Stimulated activated CD4-positive, alpha-beta T cell treated with anti-CD3 and anti-CD28 coated beads, Interleukin-1b, Interleukin-23, amount 100 ng/mL, for 24 hours (primary cell): ENCODE results near the gene CFAP74.
A peak's percentile ranks its signal among the peaks of the same experiment; 100 is the strongest.

Experiments used
- DNase-seq, 4 experiments: peaks; one replicate each; pipeline ENCODE4 v3.0.0-alpha.2; 2020; ENCODE audit warnings: low read depth in 4 of 4, low spot score in 1 of 4

Gene CFAP74

DNA sequence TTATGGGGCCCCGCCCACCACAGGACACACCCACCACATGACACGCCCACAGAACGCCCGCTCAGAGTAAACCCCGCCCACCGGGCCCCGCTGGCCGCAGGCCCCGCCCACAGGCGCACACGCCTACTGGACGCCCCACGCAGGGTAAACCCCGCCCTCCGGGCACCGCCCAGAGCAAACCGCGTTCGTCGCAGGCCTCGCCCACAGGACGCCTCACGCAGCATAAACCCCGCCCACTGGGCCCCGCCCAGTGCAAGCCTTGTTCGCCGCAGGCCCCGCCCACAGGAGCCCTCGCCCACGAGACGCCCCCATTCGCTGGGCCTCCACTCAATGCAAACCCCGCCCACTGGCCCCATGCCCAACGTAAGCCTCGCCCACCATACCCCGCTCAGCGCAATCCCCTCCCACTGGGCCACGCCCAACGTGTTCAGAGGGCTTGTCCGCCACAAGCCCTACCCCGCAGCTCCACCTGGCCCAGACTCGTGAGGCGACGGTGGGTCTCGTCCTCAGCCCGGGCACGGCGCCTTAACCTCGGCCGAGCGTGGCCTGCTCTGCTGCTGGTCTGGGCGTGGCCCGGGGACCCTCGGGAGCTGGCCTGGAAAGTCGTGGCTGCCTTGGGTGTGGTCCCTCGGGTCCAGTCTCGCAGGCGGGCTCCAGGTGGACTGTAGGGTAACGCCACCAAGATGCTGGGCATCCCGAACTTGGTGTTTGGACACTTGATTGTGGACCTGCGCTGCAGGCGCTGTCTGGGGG, 84.1 kb downstream of the CFAP74 start:
- DNase-seq: peak; percentile 92 to 99 (median 98)

- peak in 2 of 4 experiments; percentile 16 to 22 for DNase-seq
Measured at GRCh38 chr1:1918901-1919303, 84.7 kb downstream of the CFAP74 start, which contains the start of gene TMEM52. Gene TMEM52, minus strand, starts transcription at chr1:1919279. Its CDS starts 14 bp downstream, at chr1:1919265.

- no peak for DNase-seq
Measured at GRCh38 chr1:1917995-1918900, 85.3 kb downstream of the CFAP74 start.

DNA sequence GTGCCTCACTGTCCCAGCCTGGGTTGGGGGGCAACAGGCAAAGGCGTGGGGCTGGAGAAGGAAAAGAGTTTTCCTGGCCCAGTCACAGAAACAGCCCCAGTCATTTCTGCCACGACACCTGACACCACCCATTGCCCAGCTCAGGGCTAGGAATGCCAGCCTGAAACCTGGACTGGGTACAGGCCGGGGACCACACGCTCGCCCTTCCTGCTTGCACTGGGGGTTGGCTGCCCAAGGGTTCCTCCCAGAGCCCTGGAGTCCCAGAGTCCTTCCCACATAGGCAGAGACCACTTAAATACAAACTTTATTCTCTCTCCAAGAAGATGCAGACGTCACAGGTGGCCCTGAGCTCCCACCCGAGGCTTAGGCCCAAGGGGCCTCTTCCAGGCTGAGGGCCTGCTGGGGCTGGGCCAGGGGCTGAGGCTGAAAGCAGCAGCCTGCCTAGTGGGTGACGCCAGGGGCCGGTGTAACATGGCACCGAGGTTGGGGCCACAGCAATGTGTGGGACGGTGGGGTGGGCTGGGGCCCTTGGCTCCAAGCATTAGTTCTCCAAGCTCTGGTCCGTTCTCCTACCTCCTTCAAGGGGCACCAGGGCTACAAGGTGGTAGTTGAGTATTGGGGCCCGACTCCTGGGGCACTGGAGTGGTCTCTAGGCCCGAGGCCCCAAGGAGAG, 86.1 kb downstream of the CFAP74 start:
- no peak for DNase-seq

DNA sequence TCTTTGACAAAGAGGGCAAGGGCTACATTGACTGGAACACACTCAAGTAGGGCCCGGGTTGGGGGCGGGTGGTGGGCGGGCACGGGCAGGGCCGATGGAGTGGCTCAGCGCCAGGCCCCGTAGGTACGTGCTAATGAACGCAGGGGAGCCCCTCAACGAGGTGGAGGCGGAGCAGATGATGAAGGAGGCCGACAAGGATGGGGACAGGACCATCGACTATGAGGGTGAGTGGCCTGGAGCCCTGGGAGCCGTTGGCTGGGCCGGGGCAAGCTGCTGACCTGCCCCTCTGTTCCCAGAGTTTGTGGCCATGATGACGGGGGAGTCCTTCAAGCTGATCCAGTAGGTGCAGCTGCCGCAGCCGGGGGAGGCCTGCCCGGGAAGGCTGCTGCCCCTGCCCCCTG, 86.7 kb downstream of the CFAP74 start:
- DNase-seq: no peak

DNA sequence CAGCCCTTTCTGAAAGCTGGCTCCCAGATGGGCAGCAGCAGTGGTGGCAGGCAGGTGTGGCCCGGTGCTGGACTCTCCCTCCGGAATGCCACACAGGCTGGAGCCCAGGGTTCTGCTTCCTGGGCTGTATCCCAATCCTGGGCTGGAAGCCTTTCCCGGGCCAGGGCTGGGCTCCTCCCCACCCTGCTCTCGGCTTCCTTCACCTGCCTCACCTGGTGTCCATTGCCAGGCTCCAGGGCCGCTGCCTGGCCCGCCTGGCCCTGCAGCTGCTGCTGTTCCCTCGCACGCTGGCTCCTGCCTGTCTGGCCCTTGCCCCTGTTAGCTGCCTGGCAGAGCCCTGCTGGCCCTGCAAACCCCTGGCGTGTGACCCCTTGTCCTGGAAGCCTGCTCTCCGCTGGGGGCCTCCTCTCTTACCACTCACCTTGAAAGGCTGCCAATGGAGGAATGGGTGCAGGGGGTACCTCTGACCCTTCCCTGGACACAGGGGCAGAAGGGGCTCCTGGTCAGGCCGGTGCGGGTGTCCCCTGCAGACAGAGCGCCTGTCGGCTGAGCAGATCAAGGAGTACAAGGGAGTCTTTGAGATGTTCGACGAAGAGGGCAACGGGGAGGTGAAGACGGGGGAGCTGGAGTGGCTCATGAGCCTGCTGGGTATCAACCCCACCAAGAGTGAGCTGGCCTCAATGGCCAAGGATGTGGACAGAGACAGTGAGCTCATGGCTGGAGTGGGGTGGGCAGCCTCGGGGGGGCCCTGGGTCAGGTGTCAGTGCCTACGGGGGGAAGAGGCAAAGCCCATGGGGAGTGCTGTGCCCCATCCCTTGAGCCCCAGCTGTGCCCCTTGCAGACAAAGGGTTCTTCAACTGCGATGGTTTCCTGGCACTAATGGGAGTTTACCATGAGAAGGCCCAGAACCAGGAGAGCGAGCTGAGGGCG, 87.4 kb downstream of the CFAP74 start:
- no peak for DNase-seq

- DNase-seq: no peak
Measured at GRCh38 chr1:1914971-1915692, 88.5 kb downstream of the CFAP74 start, which contains the start of gene CALML6. Gene CALML6, plus strand, starts transcription at chr1:1915260. Its CDS starts 21 bp downstream, at chr1:1915281.

DNA sequence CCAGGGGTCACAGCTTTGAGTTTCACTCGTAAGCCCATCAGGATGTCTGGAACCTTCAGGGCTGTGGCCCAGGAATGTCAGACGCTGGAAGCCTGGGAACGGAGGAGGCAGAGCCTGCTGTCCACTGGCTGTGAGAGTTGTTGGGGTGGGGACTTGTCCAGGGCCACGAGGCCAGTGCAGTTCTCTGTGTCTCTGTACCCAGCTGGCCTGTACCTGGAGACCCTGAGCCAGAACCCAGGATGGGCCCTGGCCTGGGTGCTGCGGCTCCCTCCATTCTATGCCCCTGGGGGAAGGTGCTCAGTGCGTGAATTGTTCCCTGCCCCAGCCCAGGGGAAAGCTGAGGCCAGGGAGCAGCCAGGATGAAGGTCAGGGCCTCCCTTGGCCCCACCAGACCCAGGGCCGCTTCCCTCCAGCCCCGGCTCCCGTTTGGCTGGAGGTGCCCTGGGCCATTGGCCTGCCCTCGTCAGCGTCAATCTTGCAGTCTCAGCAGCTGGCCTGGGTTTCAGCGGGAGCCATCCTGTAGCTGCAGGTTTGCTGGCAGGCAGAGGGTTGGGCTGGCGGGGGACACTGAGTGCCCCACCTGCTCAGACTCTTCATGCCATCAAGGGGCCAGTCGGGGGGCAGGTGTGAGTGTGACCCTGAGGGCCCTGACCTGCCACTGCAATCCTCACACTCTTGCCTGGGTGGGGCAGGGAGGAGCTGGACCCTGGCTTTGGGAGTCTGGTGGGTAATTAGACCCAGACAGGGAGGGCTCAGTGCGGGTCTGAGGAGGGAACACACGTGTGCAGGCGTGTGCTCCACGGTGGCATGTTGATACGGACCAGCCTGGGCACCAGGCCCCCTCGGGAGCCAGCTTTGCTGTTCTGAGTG, 89.2 kb downstream of the CFAP74 start:
- no peak for DNase-seq

GRCh38 chr1:1911350-1912041, 92.1 kb downstream of the CFAP74 start:
- no peak for DNase-seq

- no peak for DNase-seq
Measured at GRCh38 chr1:1910651-1911331, 92.8 kb downstream of the CFAP74 start.

- no peak for DNase-seq
Measured at GRCh38 chr1:1910033-1910465, 93.5 kb downstream of the CFAP74 start.

GRCh38 chr1:1908506-1908791, 95.1 kb downstream of the CFAP74 start:
- DNase-seq: no peak

- no peak for DNase-seq
Measured at GRCh38 chr1:1907098-1907736, 96.4 kb downstream of the CFAP74 start.

GRCh38 chr1:1906185-1907097, 97.1 kb downstream of the CFAP74 start:
- DNase-seq: peak in 3 of 4 experiments; percentile 45 to 52 (median 51)

GRCh38 chr1:1903224-1903623, 100.4 kb downstream of the CFAP74 start:
- DNase-seq: no peak

- no peak for DNase-seq
Measured at GRCh38 chr1:1901641-1902294, 101.8 kb downstream of the CFAP74 start.
